GM18508 (cell line): ENCODE measurements around the gene TBC1D4.

ENCODE experiments used
- ATAC-seq: cut with Tn5 transposase; IDR thresholded peaks from one replicate; pipeline ENCODE4 v1.9.1; 2021; ENCODE audit warnings: moderate number of reproducible peaks; ENCODE audit not compliant: insufficient read depth, unreplicated experiment

The TBC1D4 gene

GRCh38 chr13:75422028-75422427, 59.9 kb downstream of the TBC1D4 start:
- no peak for ATAC-seq

- no peak for ATAC-seq
Measured at GRCh38 chr13:75421133-75421532, 60.8 kb downstream of the TBC1D4 start.

- no peak for ATAC-seq
Measured at GRCh38 chr13:75419656-75420055, 62.3 kb downstream of the TBC1D4 start.

GRCh38 chr13:75418997-75419396, 63.0 kb downstream of the TBC1D4 start:
- no peak for ATAC-seq

GRCh38 chr13:75418186-75418843, 63.7 kb downstream of the TBC1D4 start:
- no peak for ATAC-seq

GRCh38 chr13:75417656-75418055, 64.3 kb downstream of the TBC1D4 start:
- ATAC-seq: no peak

GRCh38 chr13:75417012-75417384, 65.0 kb downstream of the TBC1D4 start:
- ATAC-seq: no peak

GRCh38 chr13:75416327-75417011, 65.5 kb downstream of the TBC1D4 start:
- ATAC-seq: peak; percentile 90

- no peak for ATAC-seq
Measured at GRCh38 chr13:75415694-75416093, 66.3 kb downstream of the TBC1D4 start.

GRCh38 chr13:75415171-75415570, 66.8 kb downstream of the TBC1D4 start:
- no peak for ATAC-seq

- ATAC-seq: no peak
Measured at GRCh38 chr13:75414036-75414827, 67.7 kb downstream of the TBC1D4 start.

- ATAC-seq: no peak
Measured at GRCh38 chr13:75411924-75412537, 69.9 kb downstream of the TBC1D4 start.

GRCh38 chr13:75410207-75410606, 71.8 kb downstream of the TBC1D4 start:
- ATAC-seq: no peak

- no peak for ATAC-seq
Measured at GRCh38 chr13:75407998-75408397, 74.0 kb downstream of the TBC1D4 start.

- ATAC-seq: no peak
Measured at GRCh38 chr13:75407473-75407872, 74.5 kb downstream of the TBC1D4 start.

GRCh38 chr13:75405976-75406703, 75.8 kb downstream of the TBC1D4 start:
- ATAC-seq: no peak

- no peak for ATAC-seq
Measured at GRCh38 chr13:75404726-75405125, 77.2 kb downstream of the TBC1D4 start.

- ATAC-seq: no peak
Measured at GRCh38 chr13:75402787-75403186, 79.2 kb downstream of the TBC1D4 start.

- ATAC-seq: peak; percentile 61
Measured at GRCh38 chr13:75400775-75401174, 81.2 kb downstream of the TBC1D4 start.

GRCh38 chr13:75399879-75400217, 82.1 kb downstream of the TBC1D4 start:
- no peak for ATAC-seq
